GM10266 (cell line): ENCODE measurements around the gene PIK3R4.

Experiments
- DNase-seq: peaks from one replicate; pipeline ENCODE4 v3.0.0; 2012; ENCODE audit errors: extremely low spot score
- CTCF ChIP-seq: IDR thresholded peaks from 2 replicates; pipeline ENCODE4 v1.5.1; 2012; ENCODE audit warnings: mild to moderate bottlenecking, low read depth; ENCODE audit not compliant: control insufficient read depth, insufficient read depth; ENCODE audit errors: missing control alignments

PIK3R4 gene

GRCh38 chr3:130640027-130640426 lies 106.6 kb downstream of the PIK3R4 start:
- no peak for DNase-seq
- no peak for TF ChIP-seq CTCF

GRCh38 chr3:130636480-130637234 lies 110.0 kb downstream of the PIK3R4 start:
- no peak for DNase-seq
- no peak for TF ChIP-seq CTCF

- TF ChIP-seq CTCF: no peak
Observed at GRCh38 chr3:130635978-130636377, 110.7 kb downstream of the PIK3R4 start.

GRCh38 chr3:130635285-130635684 lies 111.3 kb downstream of the PIK3R4 start:
- no peak for DNase-seq
- no peak for TF ChIP-seq CTCF

More at GRCh38 chr3:130635978-130636377, 110.7 kb downstream of the PIK3R4 start:
- DNase-seq: no peak
